PC-3 (cell line): ENCODE results near the gene ONECUT3.

ENCODE experiments used
- CTCF ChIP-seq: fragments of 300-600 bp; sonication (generic); conservative IDR thresholded peaks from 2 replicates; pipeline ENCODE4 v1.5.1; 2017; ENCODE audit warnings: antibody characterized with exemption, low read depth, mild to moderate bottlenecking, low read length
- EZH2 ChIP-seq: fragments of 300-600 bp; sonication (generic); IDR thresholded peaks from one replicate; pipeline ENCODE4 v1.6.1; 2017; ENCODE audit warnings: antibody characterized with exemption, mild to moderate bottlenecking, low read length; ENCODE audit not compliant: unreplicated experiment

DNA sequence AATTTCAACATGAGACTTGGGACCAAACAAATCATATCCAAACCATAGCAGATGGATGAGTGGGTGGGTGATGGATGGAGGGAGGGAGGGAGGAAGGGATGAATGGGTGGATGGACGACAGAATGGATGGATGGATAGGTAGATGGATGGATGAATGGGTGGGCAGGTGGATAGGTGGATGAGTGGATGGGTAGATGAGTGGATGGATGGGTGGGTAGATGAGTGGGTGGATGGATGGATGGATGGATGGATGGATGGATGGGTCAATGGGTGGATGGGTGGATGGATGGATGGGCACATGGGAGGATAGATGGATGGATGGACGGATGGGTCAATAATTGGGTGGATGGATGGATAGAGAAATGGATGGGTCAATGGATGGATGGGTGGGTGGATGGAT, 47.9 kb upstream of the ONECUT3 start:
- TF ChIP-seq EZH2 (no peak), CTCF (no peak)
